NCI-H2171 (cell line): ENCODE data around the gene TK2.

ENCODE experiments used
- DNase-seq: peaks from one replicate; lab custom pipeline; 2025; lab: John Stamatoyannopoulos, UW

The TK2 gene

GRCh38 chr16:66544016-66544757 lies 5.7 kb downstream of the TK2 start:
- no peak for DNase-seq

- DNase-seq, result no peak
Observed at GRCh38 chr16:66543541-66543940, 6.4 kb downstream of the TK2 start.

- no peak for DNase-seq
Observed at GRCh38 chr16:66542396-66542795, 7.5 kb downstream of the TK2 start.

GRCh38 chr16:66541388-66542355 lies 8.2 kb downstream of the TK2 start:
- no peak for DNase-seq

GRCh38 chr16:66539623-66540469 lies 10.1 kb downstream of the TK2 start:
- DNase-seq, result no peak

- no peak for DNase-seq
Observed at GRCh38 chr16:66538910-66539309, 11.0 kb downstream of the TK2 start.

GRCh38 chr16:66537236-66537635 lies 12.7 kb downstream of the TK2 start:
- no peak for DNase-seq

- DNase-seq, result no peak
Observed at GRCh38 chr16:66536525-66536924, 13.4 kb downstream of the TK2 start.

GRCh38 chr16:66534376-66534799 lies 15.5 kb downstream of the TK2 start:
- no peak for DNase-seq

- no peak for DNase-seq
Observed at GRCh38 chr16:66529475-66529874, 20.4 kb downstream of the TK2 start.

GRCh38 chr16:66528294-66528693 lies 21.6 kb downstream of the TK2 start:
- DNase-seq, result no peak

- no peak for DNase-seq
Observed at GRCh38 chr16:66525396-66526180, 24.3 kb downstream of the TK2 start.

GRCh38 chr16:66524601-66525164 lies 25.2 kb downstream of the TK2 start:
- no peak for DNase-seq

GRCh38 chr16:66523861-66524354 lies 26.0 kb downstream of the TK2 start:
- DNase-seq, result no peak

GRCh38 chr16:66522816-66523590 lies 26.9 kb downstream of the TK2 start:
- DNase-seq, result no peak

- DNase-seq, result no peak
Observed at GRCh38 chr16:66521951-66522771, 27.8 kb downstream of the TK2 start.

- DNase-seq, result no peak
Observed at GRCh38 chr16:66521252-66521713, 28.6 kb downstream of the TK2 start.

GRCh38 chr16:66520406-66521170 lies 29.3 kb downstream of the TK2 start:
- no peak for DNase-seq
